GM19467 (cell line): Measurements from ENCODE around the gene DGKH.
"Not testable (repeated sequence)": the region's sequence is repeated elsewhere in the genome, so short reads cannot be mapped to it uniquely, and the experiment has no call there.

Experiments
- ATAC-seq: cut with Tn5 transposase; IDR thresholded peaks from one replicate; pipeline ENCODE4 v1.9.1; 2021; ENCODE audit warnings: mild to moderate bottlenecking, moderate library complexity; ENCODE audit not compliant: unreplicated experiment

The DGKH gene

DNA sequence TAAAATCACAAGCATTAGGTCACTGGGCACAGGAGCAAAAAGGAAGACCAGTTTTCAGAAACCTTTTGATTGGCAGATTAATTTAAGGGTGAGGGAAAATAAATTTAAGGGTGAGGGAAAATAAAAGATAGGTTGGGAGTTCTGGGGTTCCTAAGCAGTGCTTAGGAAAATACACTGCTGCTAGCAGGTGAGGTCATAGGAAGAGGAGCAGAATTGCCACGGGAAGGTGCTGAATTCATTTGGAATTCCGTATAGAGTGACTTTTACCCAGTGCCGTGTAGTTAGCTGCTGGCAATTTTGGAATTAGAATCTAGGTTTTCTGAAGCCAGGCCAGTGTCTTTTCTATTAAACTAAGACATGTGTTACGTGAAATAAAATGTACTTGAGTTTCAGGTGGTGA is 59.8 kb downstream of the DGKH start:
- no peak for ATAC-seq

GRCh38 chr13:42109957-42110356 is 61.5 kb downstream of the DGKH start:
- ATAC-seq: no peak

- no peak for ATAC-seq
Observed at GRCh38 chr13:42110410-42111155, 62.1 kb downstream of the DGKH start.

DNA sequence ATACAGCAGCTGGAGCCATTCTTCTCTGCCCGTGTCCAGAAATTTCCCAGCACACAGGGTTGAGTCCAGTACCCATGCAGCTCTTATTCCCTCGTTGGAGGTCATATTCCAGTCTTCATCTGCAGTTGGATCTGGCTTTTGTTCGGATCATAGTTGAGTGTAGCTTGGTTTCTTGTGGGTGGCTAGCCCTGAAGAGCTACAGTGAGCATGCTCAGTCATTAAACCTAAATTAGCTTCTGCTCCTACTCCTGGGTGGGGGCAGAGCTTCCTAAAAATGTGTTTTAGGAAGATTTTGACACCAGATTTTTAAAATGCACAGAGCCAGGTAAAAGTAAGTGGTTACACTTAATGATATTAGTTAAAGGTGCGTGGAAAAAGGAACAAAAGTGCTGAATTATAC is 64.4 kb downstream of the DGKH start:
- ATAC-seq: no peak

DNA sequence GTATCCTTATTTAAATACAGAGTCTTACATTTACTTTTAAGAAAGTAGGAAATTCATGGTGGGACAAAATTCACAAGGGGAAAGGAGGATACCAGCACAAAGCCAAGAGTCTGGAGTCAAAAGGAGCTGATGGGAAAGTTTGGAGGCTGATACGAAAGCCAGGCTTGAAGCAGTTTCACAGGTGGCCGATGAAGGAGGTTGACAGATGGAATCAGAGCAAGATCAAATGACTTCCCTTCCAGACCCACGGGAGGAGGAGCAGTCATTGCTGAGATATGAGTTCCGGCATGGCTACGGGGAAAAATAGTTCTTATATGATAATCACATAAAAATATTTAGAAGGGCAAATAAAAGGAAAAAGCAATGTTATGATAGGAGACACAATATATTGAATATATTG is 65.0 kb downstream of the DGKH start:
- no peak for ATAC-seq

- ATAC-seq: no peak
Observed at GRCh38 chr13:42114278-42114677, 65.8 kb downstream of the DGKH start.

- ATAC-seq: no peak
Observed at GRCh38 chr13:42114912-42115311, 66.5 kb downstream of the DGKH start.

- ATAC-seq: no peak
Observed at GRCh38 chr13:42116225-42116624, 67.8 kb downstream of the DGKH start.

DNA sequence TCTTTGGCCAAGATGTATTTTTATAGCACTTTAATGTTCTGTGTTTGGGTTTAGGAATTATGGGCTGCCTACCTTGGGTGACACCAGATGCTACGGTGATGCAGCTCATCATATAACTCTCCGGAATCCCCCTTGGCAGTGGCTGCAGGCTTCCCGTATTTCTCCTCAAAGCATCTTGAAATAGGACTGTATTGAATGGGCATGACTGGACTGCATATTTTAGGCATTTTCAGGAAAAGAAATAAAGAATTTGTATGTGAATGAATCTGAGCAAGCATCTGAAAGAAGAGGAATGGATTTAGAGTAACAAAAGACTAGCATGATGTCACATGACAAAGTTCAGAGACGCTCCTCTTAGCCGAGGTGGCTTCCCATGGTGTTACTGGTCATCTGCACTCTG is 70.6 kb downstream of the DGKH start:
- no peak for ATAC-seq

DNA sequence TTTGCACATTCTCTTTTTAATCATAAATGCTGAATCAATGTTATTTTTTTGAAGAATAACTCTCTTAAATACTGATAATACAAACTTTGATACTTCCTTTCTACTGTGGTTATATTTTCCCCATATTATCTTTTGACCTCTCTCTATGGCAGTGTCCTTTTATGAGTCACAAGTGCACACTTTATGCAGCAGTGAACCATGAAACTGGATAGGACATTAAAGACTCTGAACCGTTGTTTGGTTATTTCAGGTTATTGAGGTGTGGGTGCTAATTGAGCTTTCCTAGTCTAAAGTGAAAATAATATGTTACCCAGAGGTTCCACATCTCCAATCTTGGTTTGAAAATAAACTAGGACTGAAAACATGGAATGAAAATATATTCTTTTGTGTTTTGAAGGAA is 71.4 kb downstream of the DGKH start:
- no peak for ATAC-seq

DNA sequence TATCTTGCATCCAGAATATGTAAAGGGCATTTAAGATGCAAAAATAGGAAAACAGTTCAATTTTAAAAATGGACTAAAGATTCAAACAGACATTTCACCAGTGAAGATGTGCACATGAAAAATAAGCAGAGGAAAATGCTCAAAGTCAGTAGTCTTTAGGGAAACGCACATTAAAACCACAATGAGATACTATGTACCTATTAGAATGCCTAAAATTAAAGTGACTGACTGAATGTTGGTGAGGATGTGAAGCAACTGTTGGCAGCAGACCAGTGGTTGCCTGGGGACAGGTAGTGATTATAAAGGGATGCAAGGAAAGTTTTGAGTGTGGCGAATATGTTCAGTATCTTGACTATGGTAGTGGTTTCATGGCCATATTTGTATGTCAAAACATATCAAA is 75.2 kb downstream of the DGKH start:
- ATAC-seq: no peak

DNA sequence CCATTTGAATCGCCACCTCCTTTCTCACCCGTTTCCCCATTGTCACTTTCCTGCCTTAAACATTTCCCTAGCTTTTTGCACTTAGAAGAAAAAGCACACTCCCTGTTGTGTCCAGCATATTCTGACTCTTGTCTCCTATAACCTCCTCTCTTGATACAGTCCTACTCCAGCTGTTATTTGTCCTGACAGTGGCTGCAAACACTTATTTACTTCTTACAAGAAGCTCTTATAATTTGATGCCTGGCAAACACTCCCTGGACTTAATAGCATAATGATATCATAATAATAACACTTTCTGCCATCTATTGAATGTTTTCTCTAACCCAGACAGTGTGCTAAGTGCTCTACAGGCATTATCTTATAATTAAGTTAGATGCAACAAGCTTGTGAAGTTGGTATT is 76.6 kb downstream of the DGKH start:
- ATAC-seq: no peak

DNA sequence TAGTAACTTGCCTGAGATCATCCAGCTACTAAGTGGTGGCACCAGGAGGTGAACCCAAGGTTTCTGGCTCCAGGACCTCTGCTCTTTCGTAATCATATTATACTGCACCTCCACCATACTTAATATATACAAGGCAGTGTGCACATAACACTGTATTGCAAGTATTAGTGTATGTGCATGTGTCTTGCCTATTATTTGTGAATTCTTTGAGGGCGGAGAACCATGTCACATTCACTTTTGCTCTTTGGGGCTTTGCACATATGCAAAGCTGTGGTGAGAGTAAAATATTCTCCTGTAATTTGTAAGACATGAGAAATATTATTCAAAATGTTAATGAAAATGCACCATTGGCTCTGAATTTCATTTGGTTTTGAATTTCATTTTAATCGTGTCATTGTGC is 78.6 kb downstream of the DGKH start:
- ATAC-seq: no peak

DNA sequence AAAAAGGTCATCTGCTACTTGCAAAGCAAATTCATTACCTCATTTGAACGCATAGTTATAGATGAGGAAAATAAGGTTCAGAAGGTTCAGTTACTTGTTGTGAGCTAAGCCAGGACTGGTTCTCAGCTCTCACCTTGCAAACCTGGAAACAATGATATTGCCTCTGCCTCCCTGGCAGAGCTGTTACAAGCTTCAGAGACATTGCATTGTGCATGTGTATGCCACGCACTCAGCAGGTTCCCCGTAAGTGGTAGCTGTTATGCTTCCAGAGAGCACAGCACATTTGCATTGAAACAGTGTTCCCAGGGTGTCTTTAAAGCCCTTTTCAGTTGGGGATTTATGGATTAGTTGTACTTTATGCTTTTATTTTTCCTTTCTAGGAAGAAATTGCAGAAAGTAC is 80.6 kb downstream of the DGKH start:
- ATAC-seq: no peak

DNA sequence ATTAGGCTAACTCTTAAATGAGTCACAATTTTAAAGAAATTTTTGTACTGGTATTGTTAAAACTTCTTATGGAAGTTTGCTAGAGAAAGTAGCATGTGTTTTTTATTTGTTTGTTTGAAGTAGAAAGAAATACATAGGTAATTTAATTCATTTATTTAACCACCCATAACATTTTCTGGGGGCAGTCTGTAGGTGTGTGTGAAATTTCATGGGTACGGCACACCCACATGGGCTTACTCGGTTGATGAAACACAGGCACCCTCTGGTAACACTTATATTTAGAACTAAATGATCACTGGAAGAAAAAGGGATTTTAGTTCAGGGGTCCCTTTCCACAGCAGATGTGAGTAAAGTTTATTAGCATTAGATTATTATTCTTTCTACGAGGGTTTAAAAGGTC is 88.1 kb downstream of the DGKH start:
- no peak for ATAC-seq

DNA sequence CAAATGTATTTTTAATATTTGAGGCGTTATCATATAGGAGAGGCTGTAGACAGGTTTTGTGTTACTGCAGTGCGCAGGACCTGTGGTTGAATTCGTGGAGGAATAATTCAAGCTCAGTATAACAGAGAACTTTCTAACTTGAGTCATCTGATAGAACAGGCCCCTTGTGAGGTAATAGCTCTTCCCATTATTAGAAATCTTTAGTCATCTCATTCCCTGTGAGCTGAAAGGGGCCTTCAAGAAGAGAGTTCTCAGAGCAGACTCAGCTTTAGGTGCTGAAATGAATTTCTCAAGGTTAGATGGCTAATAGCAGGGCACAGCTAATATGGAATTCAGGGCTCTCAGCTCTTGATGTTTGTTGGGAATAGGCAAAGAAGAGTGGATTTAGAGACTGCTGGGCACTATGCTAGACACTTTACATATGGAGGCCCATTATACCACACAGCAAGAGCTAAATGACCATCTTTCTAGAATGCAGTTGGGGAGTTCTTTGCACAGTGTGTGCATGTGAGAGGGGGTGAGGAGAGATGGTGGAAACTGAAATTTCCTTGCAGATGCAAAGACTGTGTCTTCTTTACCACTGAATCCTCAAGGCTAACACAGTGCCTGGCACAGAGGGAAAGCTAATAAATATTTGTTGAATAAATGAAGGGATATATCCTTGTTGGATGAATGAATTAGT is 89.5 kb downstream of the DGKH start:
- ATAC-seq: no peak

- ATAC-seq: no peak
Observed at GRCh38 chr13:42140494-42140893, 92.0 kb downstream of the DGKH start.

GRCh38 chr13:42141052-42141451 is 92.6 kb downstream of the DGKH start:
- not testable (repeated sequence) for ATAC-seq

- ATAC-seq: no peak
Observed at GRCh38 chr13:42146359-42146758, 97.9 kb downstream of the DGKH start.

- no peak for ATAC-seq
Observed at GRCh38 chr13:42148538-42148937, 100.1 kb downstream of the DGKH start.

GRCh38 chr13:42149136-42149535 is 100.7 kb downstream of the DGKH start:
- no peak for ATAC-seq

- ATAC-seq: no peak
Observed at GRCh38 chr13:42151781-42152180, 103.3 kb downstream of the DGKH start.

GRCh38 chr13:42152495-42152894 is 104.0 kb downstream of the DGKH start:
- no peak for ATAC-seq
